SK-MEL-5 (cell line): ENCODE data around the gene NFATC2. TPM values are rescaled to one million over a fixed set of nuclear protein-coding genes. Genes with fewer than 3 reads are reported as not detected.

Experiments used
- DNase-seq: peaks from one replicate; pipeline ENCODE4 v3.0.0-alpha.2; 2016; ENCODE audit warnings: low read depth, low spot score
- in situ Hi-C: cut with HindIII; loops from 2 replicates; pipeline ENCODE4 v1.10.0; 2016; ENCODE audit warnings: low sequenced_read_pairs, high pct_unique_total_duplicates, low pct_unique_long_range_greater_than_20kb
- total RNA-seq: library from RNA; depleted of rRNA; stranded (reverse); fragments of >200 nt; shearing (Covaris generic); gene quantifications from 2 replicates; pipeline ENCODE4 v1.2.3, GENCODE V29; 2014

NFATC2 gene
- total RNA-seq, 1 experiment from 2014 or later = 2.6 TPM

DNA sequence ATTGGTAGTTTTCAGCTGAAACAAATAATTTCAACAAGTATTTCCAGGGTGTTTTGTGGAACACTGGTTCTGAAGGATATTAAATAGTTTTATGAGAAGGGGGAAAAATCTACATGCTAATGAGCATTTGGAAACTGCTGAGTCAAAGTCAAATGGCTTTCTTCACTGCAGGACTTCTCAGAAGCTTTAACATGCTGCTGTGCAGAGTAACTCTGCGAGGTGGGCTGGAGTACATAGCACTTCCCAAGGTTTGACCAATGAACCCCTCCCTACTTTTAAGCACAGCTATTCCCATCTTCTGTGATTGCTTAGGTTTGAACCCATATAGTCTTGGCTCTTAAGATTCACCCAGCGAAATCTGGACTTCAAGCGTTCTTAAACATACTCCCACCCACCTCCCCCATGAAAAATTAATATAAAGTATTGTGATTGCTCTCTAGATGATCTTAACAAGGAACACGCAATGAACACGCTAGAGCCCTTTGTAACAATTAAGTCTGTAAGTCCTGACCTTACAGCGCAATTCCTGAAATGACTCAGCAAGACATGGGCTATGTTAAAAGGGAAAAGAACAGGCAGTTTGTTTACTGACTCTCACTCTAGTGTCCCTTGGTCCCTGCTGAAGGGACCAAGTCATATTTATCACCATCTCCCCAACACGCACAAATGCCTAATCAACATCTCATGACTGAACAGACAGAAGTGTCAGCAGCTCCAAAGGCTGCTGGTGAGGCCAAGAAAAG lies 105.2 kb downstream of the NFATC2 start:
- DNase-seq = peak; percentile 82
- in situ Hi-C loops = no loop called here

DNA sequence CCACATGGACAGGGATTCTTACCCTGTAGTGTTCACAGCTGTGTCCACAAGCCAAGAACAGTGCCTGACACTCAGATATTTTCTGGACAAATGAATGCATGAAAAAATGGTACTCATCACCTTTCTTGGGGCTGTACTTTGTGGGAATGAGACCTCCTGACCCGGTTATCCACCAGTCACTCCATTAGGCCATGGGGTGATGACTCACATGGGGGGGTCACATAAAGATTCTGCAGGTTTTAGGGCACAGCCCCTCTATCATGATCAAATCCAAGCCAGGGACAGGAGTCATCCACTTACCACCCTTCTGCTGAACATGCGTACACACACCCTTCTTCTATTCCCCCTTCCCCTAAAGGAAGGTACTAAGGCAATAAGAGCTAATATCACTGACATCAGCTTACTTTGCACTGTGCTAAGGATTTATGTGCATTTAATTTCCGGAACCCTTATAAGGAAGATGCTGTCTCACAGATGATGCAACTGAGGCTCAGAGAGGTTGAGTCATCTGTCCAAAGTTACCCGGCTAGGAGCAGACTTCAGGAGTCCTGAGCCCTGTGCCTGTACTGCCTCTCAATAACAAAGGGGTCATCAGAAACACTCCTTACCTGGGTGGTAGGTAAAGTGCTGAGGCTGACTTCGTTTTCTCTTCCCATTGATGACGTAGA lies 107.8 kb downstream of the NFATC2 start:
- no peak for DNase-seq

DNA sequence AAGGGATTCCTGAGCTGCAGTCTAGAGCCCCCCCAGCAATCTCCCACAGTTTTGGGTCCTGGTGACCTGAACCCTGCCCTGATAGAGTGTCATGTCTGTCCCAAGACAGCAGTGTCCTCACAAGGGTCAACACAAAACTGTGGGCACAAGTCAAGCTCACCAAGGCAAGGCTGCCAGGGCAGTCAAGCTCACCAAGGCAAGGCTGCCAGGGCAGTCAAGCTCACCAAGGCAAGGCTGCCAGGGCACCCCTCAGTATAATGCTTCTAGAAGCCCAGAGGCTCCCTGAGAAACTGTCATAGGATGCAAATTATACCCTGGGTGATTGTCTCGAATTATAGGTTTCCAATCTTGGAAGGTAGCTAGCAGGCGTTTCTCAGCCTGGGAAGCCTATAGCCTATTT lies 108.5 kb downstream of the NFATC2 start:
- in situ Hi-C loops = no loop called here
- DNase-seq = no peak

More for the DNA sequence above, 107.8 kb downstream of the NFATC2 start:
- in situ Hi-C loops = no loop called here

DNA sequence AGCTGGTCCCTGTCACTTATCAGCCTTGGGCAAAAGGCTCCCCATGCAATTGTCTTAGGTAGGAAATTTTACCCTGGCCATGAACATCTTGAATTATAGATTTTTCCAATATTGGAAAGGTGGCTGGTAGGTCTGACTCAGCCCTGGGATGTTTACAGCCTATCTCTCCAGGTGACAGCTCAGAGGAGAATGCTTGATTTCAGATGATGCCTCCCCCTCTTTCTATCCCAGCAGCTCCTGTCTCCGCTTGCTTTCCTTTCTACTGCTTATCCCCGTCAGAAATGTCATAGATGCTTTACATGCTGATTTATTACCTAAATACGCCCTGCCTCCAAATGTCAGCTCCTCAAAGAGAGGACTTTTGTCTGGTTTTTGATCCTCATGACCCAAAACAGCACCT lies 109.6 kb downstream of the NFATC2 start:
- in situ Hi-C loops = no loop called here
- no peak for DNase-seq

DNA sequence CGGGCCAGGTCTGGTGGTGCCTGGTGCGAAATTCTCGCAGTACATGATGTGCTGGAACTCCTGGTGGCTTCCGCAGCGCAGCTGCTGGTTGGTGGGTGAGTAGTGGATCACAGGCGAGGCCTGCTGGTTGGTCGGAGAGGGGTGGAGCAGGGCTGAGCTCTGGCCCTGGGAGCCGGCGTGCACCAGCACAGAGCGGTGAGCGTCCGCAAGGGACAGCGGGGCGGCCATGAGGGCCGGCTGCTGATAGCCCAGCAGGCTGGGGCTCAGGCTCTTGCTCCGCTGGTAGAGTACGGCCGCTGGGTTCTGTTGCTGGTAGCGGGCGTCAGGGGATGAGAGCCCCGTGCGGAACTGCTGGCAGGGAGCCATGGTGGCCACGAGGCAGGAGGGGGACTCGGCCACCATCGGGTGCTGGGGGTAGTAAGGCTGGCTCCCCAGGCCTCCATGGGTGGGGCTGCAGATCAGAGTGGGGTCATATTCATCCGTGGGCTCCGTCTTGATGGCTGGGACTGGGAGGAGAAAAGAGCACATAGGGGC lies 110.2 kb downstream of the NFATC2 start:
- no peak for DNase-seq
- in situ Hi-C loops = no loop called here

DNA sequence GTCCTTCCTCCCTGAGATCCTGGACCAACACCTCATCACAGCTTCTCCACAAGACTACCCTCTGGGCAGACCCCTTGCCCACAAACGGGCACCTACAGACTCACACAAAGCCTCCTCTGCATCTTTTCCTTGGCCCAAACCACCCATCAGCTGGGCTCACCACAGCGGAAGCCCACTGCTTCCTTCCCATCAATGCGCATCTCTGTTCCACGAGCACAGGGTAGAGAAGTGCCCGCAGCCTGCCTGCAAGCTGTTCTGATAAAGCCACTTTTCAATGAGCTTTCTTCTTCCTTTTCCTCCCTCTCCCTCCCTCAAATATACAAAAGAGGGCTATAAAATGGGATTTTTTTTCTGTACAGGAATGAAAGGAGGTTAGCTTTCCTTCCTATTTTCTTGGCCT lies 111.2 kb downstream of the NFATC2 start:
- peak; percentile 95 for DNase-seq
- in situ Hi-C loops = no loop called here

DNA sequence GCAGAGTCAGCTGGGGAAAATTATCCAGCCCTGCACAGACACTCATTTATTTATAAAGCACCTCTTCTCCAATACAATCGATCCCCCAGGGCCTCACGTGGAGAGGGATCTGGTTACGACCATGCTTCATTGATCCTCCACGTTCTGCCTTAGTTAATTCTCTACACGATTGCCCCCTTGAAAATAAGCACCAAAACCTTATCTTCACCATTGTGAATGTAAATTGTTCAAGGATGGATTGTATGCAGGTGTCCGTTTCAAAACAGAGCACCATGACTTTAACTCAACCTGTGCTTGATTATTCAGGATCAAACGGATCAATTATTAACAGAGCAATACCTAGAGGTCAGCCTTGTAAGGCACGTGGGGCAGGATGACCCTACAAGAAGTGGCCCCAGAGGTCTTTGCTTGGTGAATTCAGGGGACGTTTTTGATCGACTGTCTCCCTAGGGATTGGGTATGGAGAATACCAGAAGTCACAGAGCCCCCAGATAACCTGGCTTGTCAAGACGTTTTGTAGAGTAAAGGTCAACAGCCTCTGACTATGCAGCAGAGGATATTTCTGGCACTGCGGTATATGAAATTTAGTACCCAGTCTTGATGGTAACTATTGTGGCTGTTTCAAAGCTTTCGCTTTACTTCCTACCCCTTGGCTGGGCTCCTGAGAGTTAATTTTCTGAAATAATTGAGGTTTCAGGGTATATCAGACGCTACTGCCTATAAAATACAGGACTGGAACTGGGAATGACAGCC lies 112.1 kb downstream of the NFATC2 start:
- no peak for DNase-seq
- in situ Hi-C loops = no loop called here

DNA sequence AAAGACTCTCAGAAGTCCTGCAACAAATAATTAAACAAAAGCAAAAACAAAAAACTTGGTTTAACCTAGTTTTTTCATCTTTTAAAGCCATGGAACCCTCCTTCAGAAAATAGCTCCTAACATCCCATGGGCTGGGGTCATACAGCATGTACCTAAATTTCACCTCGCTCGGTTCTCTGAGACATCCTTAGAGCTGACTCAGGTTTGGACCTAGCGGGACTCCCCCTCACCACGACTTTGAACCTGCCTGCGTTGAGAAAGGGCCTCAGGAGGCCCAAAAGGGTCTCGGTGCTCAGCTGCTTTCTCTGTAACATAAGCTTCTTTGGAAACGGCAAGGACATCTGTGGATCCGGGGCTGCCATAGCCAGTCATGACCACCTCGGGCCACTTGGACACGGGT lies 112.8 kb downstream of the NFATC2 start:
- no peak for DNase-seq
- in situ Hi-C loops = no loop called here

DNA sequence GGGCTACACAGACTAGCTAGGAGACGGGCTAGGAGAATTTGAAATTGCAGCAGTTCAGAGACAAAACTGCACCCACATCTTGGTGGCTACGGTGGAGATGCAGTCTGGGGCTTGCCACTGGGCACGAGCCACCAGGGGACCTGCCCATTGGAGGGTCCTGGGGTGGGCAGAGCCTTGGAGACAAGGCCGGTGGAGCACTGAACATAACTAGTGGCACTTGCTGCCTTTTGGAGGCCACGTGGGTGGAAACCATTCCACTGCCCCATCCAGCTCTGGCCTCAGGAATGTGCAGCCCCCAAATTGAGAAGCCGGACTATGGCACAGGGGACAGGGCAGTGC lies 113.4 kb downstream of the NFATC2 start:
- in situ Hi-C loops = no loop called here
- DNase-seq = no peak

DNA sequence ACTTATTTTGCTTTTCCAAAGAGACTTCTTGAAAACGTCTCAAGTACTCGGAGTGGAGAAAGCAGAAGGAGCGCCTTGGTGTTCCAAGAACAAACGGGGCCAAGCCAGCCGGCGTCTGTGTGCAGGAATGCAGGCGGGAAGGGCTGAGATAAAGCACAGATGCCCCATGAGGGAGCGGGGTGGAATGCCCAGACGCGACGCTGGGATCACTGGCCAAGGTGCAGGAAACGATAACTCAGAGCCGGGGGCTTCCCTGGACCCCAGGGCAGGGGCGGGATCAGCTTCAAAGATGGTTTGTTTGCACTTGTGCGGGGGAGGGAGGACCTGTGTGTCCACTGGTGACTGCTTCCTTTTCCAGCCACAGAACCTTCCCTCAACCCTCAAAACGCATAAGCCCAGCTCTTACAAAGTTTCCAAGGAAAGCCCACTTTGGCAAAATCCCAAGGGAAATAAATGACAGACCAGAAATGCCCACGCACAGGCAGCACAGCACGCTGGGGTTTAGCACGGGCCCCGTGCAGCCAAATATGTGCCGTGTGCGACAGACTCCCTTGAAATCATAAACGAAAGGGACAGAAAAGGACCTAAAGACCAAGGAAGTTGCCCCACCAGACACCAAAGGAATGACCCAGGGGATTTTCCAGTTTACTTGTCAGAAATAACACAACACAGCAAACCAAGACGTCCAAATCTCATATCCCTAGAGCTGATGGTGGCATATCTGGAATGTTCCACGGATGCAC lies 113.9 kb downstream of the NFATC2 start:
- in situ Hi-C loops = no loop called here
- DNase-seq = no peak

DNA sequence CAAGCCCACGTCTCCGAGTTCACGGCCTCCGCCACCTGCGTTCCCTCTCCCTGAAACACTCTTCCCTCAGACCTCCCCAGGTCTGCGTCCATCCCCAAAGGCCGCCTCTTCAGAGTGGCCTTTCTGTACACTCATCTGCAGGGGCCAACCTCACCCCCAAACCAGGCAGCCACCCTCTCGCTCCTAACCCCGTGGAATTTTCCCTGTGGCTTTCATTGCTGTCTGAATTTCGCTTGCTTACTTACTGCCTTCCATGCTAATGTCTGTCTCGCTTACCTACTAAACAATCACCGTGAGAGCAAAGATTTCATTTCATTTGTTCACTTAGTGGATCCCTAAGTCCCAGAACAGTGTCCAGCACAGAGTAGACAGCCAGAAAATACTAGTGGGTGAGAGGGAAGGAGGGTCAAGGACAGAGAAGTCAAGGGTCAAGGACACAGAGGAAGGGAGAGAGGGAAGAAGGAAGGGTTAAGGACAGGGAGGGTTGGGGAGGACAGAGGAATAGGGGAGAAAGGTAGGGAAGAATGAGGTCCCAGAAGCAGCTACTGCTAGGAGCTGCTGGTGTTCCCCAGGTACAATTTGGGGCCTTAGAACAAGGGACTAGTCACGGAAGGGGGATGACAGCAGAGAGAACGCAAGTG lies 114.7 kb downstream of the NFATC2 start:
- no peak for DNase-seq
- in situ Hi-C loops = no loop called here

DNA sequence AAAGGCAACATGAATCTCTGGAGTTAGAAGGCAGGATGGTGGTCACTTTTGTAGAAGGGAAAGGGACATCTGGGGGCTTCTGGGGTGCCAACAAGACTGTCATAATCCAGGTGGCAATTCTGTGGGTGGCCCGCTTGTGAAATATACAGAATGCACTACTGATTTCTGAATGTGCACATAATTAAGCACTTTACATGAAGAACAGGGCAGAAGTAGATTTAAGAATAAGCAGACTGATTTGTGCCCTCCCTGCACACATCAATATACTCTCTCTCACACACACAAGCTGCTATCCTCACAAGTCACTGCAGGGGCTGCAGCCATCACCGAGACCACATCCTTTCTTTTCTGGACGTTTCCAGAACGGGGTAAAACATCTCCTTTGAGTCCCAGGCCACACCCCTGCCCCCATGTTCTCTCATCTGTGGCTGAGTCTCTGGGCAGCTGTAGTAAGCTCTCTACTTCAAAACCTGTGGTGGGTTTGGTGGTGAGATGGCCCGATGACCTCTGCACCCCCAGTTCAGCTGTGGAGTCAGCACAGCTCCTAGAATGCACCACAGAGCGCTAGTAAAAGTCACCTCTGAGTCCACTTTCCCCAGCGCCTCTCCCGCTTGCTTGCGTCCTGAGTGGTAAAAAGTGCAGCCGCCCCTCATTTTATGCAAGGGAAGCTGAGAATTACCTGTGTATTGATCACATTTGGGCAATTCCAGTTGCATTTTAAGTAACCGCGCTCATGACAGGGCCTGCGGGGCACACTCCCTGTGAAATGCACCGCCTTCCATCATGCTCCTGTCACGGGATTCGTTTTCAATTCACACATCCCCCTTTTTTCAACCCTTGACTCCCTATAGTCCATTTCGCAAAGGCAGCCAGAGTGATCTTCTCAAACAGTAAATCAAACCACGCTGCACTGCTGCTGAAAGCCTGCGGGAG lies 115.5 kb downstream of the NFATC2 start:
- in situ Hi-C loops = no loop called here
- DNase-seq = no peak

DNA sequence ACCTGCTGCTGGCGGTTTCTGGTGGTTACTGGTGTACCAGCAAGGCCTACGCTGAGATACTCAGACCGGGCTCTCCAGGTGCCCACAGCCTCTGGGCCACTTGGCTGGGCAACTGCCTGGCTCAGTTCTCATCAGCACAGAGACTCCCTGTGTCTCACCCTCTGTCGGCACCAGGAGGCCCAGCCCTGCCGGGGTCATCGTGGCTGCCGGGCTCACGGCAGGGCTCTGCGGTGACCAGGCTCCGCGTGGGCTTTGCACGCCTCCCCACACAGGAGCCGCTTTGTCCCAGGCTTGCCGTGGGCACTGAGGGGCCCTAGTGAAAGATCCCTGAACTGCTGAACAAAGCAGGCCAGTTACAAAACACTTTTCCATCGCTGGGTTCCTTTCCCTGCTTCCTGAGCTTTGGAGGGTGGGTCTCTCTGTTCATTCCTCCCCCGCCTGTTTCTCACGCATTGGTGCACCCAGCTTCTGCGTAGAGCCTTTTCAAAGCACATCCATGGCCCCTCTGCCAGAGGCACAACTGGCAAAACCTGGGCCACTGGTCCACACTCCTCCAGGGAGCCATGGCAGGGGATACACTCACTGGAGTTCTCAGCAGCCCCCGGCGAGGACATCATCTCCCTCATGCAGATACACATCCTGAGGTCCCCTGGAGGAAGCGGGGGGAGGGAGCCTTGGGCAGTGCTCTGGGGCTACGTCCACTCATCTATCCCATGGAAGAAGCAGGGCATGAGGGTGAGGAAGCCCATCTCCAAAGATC lies 117.0 kb downstream of the NFATC2 start:
- DNase-seq = peak; percentile 94
- in situ Hi-C loops = no loop called here

DNA sequence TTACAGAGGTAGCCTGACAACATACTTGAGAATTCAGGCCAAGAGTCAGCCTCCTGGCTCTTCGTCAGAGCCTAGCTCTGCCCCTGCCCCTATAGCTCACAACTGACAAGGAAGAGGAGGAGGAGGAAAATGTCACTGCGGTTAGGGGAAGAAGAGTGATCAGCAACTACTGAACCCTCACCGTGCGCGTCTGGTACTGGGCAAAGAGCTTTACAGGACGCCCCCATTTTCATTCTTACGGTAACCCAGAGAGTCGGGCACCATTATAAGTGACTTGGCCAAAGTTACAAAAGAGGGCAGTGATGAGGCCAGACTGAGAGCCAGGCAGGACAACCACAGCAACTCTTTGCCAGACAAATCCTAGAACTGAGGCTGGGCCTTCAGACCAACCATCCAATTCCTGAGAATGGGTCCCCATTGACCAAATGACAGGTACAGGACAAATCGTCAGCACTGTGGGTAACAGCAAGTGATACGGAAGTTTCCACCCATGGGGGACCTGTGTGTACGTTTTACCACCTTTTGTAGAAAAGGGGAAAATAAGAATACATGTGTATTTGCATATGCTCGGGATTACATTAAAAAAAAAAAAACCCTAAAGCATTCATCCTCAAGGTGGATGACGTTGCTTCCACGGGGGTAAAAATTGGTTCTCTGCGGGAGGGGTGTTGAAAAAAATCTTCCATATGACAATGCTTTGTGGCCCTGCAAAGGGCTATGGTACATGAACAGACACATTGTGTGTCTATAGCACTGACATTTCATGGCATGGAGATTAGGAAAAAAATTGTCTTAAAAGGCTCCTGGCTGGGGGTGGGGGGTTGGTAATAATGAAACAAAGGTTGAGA lies 118.0 kb downstream of the NFATC2 start:
- no peak for DNase-seq
- in situ Hi-C loops = no loop called here

DNA sequence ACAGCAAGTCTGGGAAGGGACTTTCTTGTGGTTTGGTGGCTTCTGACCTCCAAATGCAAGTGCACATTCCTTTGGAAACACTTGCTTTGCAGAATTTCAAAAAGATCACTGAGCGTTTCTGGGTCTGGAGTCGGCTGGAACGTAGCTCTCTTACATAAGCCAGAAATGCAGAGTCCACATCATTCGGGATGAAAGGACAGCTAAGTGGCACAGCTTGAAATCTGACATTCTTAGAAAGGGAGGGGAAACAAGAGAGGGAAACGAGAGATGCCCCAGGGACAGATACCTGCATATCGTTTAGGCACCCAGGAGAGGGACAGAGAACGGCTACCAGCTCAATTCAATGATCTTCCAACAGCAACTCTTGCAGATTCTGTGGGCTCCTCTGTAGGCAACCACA lies 118.7 kb downstream of the NFATC2 start:
- no peak for DNase-seq
- in situ Hi-C loops = no loop called here
